ENCODE data around the gene C22orf39.

C22orf39 gene

GRCh38 chr22:19430890-19431541 lies 16.5 kb downstream of the C22orf39 start:
- TF ChIP-seq YY1 (IDR thresholded peaks at IDR 0.05; ENCODE audit: low read depth) (no peak), MAX (IDR thresholded peaks at IDR 0.05) (peak; percentile 75)

DNA sequence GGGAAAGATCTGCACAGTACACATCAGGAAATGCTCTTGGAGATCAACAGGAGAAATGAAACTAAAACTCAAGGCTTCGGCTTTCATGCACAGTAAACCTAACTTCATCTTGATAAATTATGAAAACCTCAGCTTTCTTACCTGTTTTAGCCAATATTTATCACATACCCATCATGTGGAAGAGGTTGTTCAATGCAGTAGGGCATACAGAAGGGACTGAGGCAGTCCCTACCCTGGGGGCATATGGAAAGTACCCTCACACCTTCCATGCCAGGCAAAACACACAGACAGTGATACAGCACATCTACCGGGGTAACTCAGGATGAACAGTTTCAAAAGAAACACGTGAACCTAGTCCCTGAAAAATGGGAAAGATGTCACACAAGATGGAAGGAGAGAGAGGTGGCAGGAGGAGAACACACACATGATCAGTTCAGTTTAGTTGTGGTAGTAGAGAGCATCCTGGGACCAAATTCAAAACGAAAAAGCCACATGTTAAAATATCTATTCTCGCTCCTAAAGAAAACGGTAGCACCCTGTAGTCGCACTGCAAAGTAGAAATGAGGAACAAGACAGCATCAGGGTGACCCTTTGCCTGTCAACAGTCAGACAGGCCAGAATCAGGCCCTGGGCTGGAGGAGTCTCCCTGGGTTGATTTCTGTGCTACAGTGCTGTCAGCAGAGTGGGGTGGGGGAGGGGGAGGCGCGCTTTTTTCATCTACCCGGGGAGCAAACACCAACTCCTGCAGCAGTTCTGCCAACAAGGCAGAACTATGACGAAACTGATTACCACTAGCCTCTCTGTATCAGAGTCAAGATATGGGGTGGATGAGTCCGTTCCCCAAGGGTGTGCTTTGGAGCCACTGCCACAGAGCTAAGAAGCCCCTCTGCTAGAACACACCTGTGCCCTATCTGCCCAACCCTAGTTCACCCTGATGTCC lies 17.3 kb downstream of the C22orf39 start:
- TF ChIP-seq NFIC (IDR thresholded peaks at IDR 0.05) (no peak), MAX (IDR thresholded peaks at IDR 0.05) (no peak), TAF1 (IDR thresholded peaks at IDR 0.05; ENCODE audit: low read depth) (no peak), ZBTB7A (IDR thresholded peaks at IDR 0.05; ENCODE audit: low read depth) (no peak), EP300 (IDR thresholded peaks at IDR 0.05; ENCODE audit: borderline replicate concordance) (no peak), EGR1 (IDR thresholded peaks at IDR 0.05) (no peak), REST (IDR thresholded peaks at IDR 0.05; ENCODE audit: low read depth) (no peak), CEBPB (IDR thresholded peaks at IDR 0.05) (no peak), FOXM1 (IDR thresholded peaks at IDR 0.05; ENCODE audit: borderline replicate concordance, low read depth) (no peak), TEAD4 (IDR thresholded peaks at IDR 0.05) (no peak), TCF12 (IDR thresholded peaks at IDR 0.05; ENCODE audit: low read depth) (no peak), RAD21 (IDR thresholded peaks at IDR 0.05; ENCODE audit: low read depth) (no peak), CREB1 (IDR thresholded peaks at IDR 0.05; ENCODE audit: low read depth) (no peak)

DNA sequence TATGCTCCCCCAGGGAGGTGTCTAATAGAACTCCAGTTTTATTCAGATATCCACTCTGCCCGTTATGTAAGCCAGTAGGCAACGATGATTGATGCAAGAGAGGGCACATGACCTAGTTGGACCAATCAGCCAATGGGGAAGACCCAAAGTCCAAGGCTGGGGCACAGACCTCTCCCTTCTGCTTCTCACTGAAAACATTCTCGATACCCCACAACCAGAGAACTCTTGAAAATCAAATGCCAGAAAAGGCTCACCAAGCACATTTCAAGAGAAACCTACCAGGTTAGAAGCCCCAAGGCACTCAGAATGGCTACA lies 23.4 kb downstream of the C22orf39 start:
- TF ChIP-seq EP300 (IDR thresholded peaks at IDR 0.05; ENCODE audit: borderline replicate concordance) (no peak), RAD21 (IDR thresholded peaks at IDR 0.05; ENCODE audit: low read depth) (no peak), USF1 (IDR thresholded peaks at IDR 0.05) (peak; percentile 63), FOXM1 (IDR thresholded peaks at IDR 0.05; ENCODE audit: borderline replicate concordance, low read depth) (no peak), YY1 (IDR thresholded peaks at IDR 0.05; ENCODE audit: low read depth) (no peak), CEBPB (IDR thresholded peaks at IDR 0.05) (no peak)

DNA sequence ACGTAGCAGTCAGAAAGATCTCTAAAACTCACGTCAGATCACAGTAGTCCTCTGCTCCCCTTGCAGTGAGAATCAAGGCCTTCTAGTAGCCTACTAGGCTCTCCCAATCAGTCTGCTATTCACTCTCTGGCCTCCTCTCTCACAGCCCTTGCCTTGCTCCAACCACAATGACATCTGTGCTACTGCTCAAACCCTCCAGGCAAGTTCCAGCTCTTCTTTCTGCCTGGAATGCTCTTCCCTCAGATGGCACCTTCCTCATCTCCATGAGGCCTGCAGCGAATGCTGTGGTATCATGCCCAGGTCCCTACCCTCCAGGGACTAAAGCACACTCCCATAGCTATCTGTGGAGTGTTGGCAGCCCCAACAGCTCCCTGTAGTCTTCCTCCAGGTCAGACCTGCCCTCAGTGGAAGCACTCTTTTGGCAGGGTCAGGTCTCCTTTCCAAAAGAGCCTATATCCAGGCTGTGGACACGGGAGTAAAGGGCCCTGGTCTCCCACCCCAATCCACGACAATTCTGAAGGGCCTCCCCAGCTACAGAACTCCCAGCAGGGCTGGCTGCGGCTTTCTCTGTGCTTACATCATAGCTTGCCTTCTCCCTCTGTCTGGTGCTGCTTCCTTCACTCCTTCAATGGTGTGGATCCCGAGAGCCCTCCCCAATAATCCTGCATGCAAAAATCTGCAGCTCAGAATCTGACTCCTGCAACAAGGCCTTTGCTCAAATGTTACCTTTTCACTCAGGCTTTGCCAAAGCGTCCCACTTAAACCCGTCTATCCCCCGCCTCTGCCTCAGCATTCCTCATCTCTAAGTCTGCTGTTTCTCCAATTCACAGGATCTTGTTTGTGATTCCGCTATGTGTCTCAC lies 24.8 kb downstream of the C22orf39 start:
- TF ChIP-seq FOXM1 (IDR thresholded peaks at IDR 0.05; ENCODE audit: borderline replicate concordance, low read depth) (no peak), REST (IDR thresholded peaks at IDR 0.05; ENCODE audit: low read depth) (no peak), YY1 (IDR thresholded peaks at IDR 0.05; ENCODE audit: low read depth) (no peak), NFIC (IDR thresholded peaks at IDR 0.05) (no peak), TAF1 (IDR thresholded peaks at IDR 0.05; ENCODE audit: low read depth) (no peak), CREB1 (IDR thresholded peaks at IDR 0.05; ENCODE audit: low read depth) (no peak), ZBTB7A (IDR thresholded peaks at IDR 0.05; ENCODE audit: low read depth) (no peak), USF1 (IDR thresholded peaks at IDR 0.05) (no peak), TEAD4 (IDR thresholded peaks at IDR 0.05) (no peak), EGR1 (IDR thresholded peaks at IDR 0.05) (no peak), CEBPB (IDR thresholded peaks at IDR 0.05) (no peak), MAX (IDR thresholded peaks at IDR 0.05) (no peak), EP300 (IDR thresholded peaks at IDR 0.05; ENCODE audit: borderline replicate concordance) (no peak), RAD21 (IDR thresholded peaks at IDR 0.05; ENCODE audit: low read depth) (no peak), TCF12 (IDR thresholded peaks at IDR 0.05; ENCODE audit: low read depth) (no peak)

- TF ChIP-seq MAX (IDR thresholded peaks at IDR 0.05) (no peak), NFIC (IDR thresholded peaks at IDR 0.05) (no peak), TAF1 (IDR thresholded peaks at IDR 0.05; ENCODE audit: low read depth) (no peak), RAD21 (IDR thresholded peaks at IDR 0.05; ENCODE audit: low read depth) (no peak), TCF12 (IDR thresholded peaks at IDR 0.05; ENCODE audit: low read depth) (no peak), YY1 (IDR thresholded peaks at IDR 0.05; ENCODE audit: low read depth) (no peak)
Measured at GRCh38 chr22:19420321-19420720, 27.2 kb downstream of the C22orf39 start.

All from Ishikawa (cell line).